ENCODE data around the gene SCAMP4.

DNA sequence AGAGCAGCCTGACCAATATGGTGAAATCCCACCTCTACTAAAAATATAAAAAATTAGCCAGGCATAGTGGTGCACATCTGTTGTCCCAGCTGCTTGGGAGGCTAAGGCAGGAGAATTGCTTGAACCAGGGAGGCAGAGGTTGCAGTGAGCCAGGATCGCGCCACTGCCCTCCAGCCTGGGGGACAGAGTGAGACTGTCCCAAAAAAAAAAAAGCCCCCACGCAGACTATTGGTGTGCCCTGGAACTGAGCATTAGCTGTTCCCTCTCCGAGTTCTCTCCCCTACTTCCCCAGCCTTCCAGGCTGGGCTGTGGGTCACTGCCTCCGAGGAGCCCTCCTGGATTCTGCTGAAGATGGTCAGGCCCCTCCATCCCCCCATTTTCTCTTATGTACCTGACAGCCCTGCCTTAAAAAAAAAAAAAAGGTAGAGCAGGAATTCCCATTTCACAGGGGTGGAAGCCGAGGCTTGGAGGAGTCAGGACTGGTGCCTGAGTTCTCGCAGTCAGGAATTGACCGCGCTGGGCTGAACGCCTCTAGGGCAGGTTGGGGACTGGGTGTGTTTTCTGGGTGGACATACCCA is 1.9 kb downstream of the SCAMP4 start:
- TF ChIP-seq, protein P1, sequence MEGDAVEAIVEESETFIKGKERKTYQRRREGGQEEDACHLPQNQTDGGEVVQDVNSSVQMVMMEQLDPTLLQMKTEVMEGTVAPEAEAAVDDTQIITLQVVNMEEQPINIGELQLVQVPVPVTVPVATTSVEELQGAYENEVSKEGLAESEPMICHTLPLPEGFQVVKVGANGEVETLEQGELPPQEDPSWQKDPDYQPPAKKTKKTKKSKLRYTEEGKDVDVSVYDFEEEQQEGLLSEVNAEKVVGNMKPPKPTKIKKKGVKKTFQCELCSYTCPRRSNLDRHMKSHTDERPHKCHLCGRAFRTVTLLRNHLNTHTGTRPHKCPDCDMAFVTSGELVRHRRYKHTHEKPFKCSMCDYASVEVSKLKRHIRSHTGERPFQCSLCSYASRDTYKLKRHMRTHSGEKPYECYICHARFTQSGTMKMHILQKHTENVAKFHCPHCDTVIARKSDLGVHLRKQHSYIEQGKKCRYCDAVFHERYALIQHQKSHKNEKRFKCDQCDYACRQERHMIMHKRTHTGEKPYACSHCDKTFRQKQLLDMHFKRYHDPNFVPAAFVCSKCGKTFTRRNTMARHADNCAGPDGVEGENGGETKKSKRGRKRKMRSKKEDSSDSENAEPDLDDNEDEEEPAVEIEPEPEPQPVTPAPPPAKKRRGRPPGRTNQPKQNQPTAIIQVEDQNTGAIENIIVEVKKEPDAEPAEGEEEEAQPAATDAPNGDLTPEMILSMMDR (IDR thresholded peaks at IDR 0.05), result no peak
- no peak for TF ChIP-seq POLR2A (IDR thresholded peaks at IDR 0.05)

All from adrenal gland (tissue), 5 donors.